GM19240 (cell line): ENCODE measurements around the gene EIF1AD.

Experiments
- DNase-seq: peaks from one replicate; pipeline ENCODE4 v3.0.0; 2011; ENCODE audit warnings: low spot score; ENCODE audit not compliant: insufficient read length

Gene EIF1AD

DNA sequence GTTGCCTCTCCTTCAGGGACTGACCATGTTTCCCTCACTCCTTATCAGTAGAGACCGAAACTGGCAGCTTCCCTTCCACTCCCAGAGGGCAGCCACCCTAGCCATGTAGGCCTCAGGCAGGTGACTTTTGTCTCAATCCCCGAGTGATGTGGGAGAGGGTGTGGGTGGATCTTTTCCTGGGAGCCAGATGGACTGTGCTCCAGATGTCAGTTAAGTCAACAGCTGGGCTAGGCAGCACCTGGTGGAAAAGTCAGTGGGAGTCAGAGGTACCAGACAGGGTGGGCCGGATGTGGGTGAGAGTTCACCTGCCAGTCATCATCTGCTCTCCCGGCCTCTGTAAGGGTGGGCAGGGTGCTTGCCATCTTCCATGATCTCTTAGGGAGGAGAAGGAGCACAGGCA is 2.2 kb upstream of the EIF1AD start:
- no peak for DNase-seq

DNA sequence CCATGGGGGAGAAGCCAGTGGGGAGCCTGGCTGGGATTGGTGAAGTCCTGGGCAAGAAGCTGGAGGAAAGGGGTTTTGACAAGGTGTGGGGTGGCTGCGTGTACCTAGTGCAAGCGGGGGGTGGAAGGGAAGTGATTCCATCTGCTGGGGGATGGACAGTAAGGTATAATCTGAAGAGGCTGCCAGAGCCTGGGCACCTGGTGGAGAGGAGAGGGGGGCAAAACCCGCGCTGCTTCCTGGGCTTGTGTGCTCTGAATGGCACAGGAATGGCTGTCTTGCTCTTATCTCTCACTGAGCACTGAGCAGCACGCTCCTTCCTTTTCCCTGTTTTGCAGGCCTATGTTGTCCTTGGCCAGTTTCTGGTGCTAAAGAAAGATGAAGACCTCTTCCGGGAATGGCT is 1.3 kb upstream of the EIF1AD start:
- no peak for DNase-seq

DNA sequence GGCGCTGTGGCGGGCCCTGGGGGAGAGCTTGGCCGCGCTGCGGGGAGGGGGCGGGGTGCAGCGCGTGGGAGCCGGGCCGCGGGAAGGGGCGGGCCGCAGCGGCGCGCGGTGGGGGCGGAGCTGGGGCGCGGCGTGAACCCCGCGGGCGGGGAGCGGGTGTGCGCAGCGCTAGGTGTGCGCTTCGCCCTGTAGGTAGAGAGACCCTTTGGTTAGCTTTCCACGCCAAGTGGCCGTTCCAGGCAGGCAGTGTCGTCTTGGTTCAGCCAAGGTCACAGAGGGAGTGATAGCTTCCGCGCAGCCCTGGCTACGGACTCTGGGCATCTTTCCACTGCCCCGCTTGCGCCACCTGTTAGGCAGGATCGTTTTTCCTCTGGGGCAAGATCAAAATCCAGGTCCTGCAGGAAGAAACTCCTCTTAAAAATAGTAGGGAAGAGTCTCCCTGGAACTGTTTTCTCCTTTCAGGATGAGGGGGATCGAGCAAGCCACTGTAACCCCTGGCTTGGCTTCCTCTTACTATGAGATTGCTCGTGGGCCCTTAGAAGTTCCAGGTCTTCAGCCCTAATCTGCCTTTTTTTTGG is 780 bp upstream of the EIF1AD start:
- DNase-seq: peak; percentile 67

DNA sequence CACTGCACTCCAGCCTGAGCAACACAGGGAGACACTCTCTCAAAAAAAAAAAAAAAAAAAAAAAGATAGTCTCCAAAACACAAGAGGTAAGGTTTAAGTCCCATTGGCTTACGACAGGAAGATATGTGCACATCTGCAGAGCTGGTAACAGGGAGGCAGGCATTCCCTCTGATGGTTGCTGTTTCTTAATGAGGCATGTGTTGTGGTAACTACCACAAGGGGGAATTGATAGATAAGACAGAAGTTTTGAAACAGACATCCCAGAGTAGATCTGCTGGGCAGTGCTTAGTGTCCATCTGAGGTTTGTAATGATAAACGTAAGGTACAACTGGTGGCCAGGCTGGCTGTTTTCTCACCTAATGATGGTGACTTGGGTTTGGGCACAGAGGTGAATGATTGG is 4.7 kb downstream of the EIF1AD start:
- DNase-seq: no peak

DNA sequence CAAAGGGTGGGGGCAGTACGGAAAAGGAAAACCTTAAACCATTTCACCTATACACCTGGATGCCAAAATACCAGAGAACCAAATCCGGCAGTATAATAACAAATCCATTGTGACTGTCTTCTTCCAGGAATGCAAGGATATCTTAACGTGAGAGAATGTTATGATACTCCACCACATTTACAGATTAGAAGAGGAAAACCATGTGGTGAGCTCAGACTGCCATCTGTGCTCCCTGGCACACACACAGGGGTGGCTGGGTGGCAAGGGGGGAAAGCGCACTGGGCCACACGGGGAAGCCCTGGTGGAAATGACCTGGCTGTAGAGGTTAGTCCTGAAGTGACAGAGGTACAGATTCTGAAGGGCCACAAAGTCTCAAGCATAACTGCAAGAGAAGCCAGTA is 9.9 kb downstream of the EIF1AD start:
- DNase-seq: no peak

DNA sequence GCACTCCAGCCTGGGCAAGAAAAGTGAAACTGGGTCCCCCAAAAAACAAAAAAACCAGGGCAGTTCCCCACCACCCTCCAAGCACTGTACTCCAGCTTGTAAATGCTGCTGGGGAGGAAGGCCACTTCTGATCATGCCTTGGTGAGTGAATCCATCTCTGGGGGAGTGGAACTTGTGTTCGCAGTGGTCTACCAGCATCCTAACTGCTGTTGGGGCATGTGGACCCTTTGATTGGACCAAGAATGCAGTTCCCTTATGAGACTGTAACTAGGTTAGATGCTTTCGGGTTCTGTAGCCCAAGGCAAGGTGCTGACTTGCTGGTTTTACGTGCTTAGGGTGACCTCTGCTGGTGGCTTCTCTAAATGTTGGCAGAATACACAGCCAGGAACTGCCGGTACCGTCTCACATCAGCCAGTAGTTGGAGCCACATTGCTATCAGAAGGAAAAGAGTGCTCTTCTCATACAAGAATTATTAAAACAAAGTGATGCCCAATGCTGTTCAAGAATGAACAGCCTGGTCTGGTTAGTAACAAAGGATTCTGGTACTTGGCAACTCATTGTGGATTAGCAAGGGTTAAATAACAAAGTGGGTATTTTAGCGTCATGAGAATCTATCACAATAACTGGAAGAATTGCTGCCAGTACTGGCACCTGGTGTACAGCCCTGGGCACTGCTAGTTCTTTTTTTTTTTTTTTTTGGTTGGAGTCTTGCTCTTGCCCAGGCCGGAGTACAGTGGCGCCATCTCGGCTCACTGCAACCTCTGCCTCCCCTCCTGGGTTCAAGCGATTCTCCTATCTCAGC is 13.0 kb downstream of the EIF1AD start:
- DNase-seq: peak; percentile 92

DNA sequence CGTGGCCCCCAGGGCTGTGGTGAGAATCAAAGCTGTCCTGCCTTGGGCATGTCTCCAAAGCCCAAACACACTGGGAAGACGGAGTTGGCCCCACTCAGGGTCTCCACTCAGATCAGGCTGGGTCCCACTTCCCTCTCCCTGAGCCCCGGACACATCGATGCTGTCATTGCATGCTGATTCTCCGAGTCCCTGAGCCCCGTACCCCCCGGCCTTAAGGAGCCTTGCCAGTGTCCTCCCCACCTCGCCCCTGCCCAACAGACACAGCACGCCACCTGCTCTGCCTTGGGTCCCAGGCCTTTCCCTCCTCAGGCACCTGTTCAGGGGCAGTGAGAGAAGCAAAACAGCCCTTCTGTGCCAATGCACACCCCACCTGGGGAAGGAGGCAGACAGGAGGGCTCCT is 14.6 kb downstream of the EIF1AD start:
- no peak for DNase-seq

DNA sequence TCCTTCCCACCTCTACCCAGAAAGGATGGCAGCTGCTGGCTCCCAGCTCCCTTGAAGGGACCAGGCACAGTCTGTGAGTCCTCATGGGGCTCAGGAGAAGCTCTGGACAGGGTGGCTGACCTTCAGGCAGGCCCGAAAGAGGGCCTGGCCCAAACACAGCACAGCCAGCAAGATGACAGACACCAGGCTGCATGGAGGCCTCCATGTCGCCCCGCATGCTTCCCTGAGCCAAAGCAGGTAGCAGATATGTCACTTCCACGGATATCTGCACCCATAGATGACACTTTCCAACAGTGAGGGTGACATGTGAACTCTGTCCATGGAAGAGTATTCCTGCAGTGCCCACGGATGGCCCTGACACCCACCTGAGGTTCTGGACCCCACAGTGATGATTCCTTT is 18.4 kb downstream of the EIF1AD start:
- no peak for DNase-seq

DNA sequence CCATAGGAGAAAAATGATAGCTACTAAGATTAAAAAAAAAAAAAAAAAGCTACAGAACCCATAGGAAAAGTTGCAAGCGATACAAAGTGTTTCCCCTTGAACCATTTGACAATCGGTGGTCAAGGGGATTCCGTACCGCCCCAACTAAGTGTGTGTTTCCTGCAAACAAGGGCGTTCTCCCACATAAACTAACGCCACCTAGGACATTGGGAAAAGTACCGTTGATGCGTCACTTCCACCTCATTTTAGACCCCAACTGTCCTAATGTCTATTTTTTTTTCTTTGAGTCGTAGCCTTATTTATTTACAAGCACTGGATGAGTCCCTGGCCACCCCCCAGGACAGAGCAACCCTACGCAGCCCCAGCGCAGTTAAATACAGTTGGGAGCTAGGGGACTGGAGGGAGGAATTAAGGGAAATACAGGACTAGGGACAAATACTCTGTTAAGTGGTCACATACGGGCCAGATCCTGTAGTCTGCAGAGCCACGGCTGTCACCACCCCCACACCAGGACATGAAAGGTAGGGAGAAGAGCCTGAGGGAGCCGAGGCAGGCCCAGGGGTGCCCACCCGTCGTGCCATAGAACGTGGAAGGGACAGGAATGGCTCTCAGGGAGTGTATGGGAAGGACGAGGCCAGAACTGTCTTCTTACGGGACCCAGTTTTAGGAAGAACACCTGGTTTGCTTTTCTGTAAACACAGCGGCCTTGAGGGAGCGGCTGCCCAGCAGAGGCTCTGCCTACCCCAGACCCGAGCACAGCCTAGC is 19.0 kb downstream of the EIF1AD start:
- no peak for DNase-seq

DNA sequence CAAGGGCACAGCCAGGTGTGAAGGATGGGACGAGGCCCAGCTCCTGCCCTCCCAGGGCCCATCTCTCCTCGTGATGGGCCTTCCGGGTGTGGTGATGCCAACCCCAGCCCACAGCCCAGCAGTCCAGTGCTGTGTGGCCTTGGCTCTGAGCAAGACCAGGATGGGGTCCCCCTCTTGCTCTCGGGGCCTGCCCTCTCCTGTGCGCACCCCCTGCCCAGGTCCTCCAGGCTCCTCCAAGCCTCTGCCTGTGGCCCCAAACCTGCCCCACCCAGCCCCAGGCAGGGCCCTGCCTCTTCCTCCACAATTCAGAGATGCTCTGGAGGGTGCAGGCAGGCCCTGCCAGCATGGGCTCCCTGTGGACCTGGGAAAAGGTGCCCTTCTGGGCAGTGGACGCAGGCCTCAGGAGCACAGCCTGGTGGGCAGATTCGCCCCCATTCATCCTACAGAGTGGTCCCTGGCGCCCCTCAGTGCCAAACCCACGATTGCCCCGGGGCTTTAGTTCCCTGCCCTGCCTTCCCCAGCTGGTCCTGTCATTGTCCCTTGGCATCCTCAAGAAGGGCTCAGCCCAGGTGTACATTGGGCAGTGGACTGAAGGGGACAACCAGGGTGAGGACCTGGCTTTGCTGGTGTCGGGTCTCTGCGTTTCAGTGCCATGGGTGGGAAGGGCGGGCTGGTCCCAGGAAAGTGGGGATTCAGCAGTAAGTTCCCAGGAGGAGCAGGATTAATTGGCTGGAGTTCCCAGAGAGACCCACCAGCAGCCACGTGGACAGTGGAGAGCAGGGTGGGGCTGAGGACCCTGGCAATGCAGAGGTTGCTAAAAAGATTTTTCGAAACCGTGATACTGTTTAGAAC is 19.8 kb downstream of the EIF1AD start:
- no peak for DNase-seq

DNA sequence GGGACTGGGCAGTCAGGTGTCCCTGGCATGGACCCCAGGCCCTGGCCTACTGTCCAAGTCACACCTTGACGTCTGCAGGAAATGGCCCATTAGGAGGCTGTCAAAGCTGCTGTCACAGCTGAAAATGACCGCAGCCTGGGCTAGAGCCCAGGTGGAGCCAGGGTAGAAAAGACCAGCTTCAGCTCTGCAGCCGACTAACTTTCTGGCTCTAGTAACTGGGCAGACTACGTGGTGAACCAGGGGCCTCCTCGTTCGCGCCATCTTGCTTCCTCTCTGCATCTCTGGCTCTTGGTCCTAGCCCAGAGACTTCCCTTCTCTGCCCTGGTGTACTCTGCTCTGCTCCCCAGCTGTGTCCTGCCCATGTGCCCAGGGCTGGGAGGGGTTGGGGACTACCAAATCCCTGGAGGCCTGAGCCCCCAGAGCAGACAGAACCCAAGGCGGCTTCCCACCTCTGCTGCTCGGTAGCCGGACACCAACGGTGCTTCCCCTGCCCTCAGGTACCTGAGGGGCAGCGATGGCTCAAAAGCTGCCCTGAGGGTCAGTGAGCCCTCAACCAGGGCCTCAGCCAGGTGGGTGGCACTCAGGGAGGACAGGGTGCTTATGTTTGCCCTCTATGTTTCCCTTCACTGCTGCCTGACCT is 20.7 kb downstream of the EIF1AD start:
- no peak for DNase-seq

DNA sequence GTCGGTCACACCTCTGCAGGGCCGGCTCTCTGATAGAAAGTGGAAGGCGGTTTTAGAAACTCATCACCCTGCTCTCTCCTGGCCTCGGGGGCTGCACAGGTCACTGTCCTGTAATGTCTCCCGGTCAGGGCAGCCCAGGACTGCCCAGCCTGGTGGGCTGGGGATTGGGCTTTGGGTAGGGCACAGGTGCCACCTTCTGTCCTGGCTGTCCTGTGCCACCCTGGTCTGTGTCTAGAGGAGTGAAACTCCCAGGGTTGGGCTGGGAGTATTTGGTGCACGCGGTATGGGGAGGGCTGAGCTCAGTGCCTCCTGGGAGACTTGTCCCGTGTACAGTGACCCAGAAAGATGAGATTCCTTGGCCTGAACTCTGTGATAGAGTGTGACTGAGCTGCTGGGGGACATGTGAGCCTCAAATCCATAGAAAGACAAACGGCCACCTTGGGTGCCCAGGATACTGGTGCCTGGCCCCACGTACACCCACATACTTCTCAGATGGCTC is 22.6 kb downstream of the EIF1AD start:
- DNase-seq: no peak

DNA sequence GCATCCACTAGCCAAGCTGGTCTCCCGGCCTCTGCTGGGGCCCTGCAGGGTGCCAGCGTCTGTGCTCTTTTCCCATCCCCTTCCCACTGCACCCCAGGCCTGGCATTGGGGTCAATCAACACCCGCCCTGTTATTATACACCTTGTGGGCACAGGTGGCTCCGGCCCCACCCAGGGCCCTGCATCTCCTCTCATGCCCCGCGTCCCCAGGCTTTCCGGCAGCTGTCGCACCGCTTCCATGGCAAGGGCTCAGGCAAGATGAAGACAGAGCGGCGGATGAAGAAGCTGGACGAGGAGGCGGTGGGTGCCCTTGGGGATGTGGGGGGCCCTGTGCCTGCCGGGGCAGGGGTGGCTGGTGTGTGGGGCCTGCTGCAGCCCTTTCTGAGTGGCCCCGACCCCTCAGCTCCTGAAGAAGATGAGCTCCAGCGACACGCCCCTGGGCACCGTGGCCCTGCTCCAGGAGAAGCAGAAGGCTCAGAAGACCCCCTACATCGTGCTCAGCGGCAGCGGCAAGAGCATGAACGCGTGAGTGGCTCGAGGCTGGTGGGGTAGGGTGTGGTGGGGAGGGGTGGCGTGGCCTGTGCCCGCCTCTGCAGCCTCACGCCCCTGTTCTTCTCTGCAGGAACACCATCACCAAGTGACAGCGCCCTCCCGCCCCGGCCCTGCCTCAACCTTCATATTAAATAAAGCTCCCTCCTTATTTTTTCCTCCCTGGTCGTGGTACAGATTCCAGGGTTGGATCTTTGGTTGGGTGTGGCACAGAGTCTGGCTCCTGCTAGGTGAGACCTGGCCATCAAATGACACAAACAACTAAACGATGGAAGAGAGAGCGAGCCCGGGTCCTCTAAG is 23.3 kb downstream of the EIF1AD start:
- DNase-seq: no peak

DNA sequence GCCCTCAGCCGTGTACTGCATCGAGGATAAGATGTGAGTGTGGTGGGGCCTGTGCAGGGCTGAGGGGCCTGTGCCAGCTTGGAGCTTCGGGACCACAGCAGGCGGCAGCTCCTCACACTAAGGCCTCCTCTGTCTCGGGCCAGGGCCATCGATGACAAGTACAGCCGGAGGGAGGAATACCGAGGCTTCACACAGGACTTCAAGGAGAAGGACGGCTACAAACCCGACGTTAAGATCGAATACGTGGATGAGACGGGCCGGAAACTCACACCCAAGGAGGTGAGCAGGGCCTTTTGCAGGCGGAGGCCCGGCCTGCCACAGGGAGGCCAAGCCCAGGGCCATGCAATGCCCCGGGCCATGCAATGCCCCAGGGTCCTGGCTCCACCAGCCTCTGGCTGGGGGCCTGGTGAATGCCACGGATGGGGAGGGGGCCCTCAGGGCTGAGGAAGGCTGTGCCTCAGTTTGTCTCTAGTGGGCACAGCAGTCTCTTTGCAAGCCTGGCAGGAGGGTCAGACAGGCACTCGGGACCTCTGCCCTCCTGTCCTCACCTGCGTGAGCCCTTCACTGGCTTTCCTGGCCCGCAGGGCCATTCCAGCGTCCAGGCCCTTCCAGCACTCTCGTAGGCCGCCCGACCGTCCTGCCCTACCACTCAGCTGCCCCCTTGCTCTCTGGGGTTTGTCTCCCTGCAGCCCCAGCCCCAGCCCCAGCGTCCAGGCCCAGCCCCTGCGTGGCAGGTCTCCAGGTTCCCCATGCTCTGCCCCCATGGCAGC is 24.2 kb downstream of the EIF1AD start:
- no peak for DNase-seq

DNA sequence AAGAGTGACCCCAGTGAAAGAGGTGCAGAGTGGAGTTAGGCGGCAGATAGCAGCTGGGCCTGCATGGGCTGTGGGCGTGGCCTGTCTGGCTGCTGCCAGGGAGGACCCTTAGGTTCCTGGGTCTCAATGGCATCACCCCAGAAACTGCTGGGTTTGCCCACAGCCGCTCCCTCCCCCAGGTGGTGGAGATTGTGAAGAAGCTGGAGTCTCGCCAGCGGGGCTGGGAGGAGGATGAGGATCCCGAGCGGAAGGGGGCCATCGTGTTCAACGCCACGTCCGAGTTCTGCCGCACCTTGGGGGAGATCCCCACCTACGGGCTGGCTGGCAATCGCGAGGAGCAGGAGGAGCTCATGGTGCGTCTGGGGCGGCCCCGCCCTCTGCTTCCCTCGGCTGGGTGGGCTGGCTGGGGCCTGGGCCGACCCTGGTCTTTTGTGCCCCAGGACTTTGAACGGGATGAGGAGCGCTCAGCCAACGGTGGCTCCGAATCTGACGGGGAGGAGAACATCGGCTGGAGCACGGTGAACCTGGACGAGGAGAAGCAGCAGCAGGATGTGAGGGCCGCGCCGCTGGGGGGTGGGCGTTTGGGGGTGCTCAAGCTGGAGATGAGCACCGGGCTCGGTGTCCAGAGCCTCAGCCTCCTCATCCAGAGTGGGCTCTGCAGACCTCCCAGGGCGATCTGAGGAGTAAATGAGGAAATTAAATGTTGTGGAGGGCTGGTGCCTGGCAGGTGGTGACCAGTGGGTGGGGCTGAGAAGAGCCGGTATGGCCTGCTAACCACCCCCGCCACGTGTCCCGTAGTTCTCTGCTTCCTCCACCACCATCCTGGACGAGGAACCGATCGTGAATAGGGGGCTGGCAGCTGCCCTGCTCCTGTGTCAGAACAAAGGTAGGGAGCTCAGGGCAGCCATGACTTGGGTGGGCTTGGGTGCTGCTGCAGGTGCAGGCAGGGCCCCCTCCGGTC is 25.5 kb downstream of the EIF1AD start:
- DNase-seq: no peak

DNA sequence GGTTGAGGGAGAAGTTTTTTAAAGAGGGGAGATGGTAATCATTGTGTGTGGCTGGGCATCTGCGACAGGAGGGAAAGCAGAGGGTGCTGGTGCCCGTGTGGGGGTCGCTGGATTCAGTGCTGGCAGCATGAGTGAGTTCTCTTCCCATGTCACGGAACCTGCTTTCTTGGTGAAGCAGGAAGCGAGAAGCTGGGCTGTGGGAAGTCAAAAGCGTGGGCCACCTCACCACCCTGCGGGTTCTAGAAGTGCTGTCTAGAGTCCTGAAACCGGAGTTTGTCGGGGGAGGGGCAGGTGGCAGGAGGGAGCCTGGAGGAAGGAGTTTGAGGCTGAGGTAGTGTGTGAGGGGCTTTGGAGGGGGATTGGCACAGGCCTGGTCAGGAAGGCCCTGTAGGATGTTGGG is 26.2 kb downstream of the EIF1AD start:
- DNase-seq: no peak

DNA sequence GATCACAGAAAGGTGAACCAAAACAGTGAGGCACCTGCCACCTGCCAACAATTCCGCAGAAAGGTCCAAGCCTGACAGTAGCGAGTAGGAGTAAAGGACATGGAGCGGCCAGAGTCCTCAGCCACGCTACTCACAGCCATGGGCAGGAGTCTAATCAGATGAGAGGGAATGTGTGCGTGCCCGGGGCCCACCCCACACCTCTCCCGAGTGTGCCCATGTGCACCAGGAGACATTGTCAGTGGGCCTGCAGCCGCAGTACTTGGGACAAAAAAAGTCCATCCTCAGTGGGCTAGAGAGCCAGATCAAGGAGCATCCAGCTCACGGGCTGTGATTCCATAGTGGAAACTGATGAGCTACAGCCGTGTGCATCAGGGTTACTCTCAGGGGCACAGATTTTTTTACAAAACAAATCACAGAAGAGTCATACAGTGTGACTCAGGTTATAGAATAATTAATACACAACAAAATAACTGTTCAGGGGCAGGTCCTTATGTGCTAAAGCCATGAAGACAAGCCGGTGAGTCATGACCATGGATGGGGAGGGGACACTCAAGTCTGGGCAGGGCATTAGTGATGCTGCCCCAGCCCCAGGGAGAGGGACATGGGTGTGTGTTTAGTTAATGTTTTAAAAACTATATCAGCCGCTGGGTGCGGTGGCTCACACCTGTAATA is 28.4 kb downstream of the EIF1AD start:
- DNase-seq: no peak

DNA sequence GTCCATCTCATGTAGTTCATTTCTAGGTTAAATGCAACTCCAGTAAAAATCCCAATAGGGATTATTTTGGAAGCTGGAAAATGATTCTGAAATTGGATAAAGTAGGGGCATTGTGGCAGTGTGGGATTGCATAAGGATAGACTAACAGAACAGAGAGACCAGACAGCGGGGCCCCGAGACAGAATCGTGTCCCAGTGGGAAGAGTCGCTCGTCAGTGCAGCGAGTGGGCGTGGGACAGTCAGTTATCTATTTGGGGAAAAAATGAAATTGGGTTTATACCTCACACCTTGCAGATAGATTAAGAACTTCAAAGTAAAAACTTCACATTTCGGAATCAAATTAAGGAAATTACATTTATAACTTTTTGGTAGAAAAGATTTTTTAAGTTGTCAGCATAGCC is 29.8 kb downstream of the EIF1AD start:
- no peak for DNase-seq
